ENCODE results near the gene TBC1D22A. TPM values are rescaled to one million over a fixed set of nuclear protein-coding genes. Genes with fewer than 3 reads are reported as not detected.

The TBC1D22A gene
- total and polyA plus RNA-seq, 9 of the 15 experiments (the other 6 are each of a cell fraction or from before 2014, with no cell fraction given), result 0.20 to 11.5 (median 5.2) TPM

DNA sequence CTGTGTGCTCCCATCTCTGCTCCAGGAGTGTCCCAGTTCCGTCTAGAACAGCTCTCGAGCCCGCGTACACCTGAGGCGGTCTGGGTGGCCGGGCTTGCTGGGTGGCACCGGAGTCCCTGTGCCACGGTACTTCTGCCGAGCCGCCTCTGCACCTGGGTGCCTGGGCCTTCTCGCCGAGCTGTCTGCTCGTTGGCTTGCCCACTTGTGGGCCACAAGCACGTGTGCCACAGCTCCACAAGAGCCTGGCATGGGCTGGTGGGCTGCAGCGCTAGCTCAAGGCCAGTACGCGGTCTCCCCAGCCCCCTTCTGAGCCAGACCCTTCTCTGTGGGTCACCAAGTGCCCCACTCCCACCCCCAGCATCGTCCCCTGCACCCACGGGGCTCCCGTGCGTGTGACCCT, 388.0 kb downstream of the TBC1D22A start:
- H3K36me3 ChIP-seq (ENCODE audit: control insufficient read depth, insufficient read depth, low read length), result no peaks in the 10 kb centered on the region
- no TSS peak for BruUV-seq (replicated peaks)
- H3K27ac ChIP-seq (ENCODE audit: extremely low read depth, low read depth, low read length), result no peak overlapping the region
- ChIA-PET CTCF (ENCODE audit: low intra/inter-chr PET ratio) (no interaction called here), POLR2A (interaction anchor here (0.6 to 1.2 kb wide), 2 partner anchors 12 to 323 kb away, joined by 3 to 4 read pairs; no protein-coding TSS in a partner anchor)
- peaks cover 6% of the 10 kb centered on the region; the same call in 1 of the 2 replicates for H4K20me1 ChIP-seq (replicated peaks; ENCODE audit: control insufficient read depth, insufficient read depth, low read length)
- peaks cover 0 to 13% of the 10 kb centered on the region in 2 experiments; a peak in 2 of 5 replicates for H3K4me1 ChIP-seq (replicated peaks in 1 of 2; ENCODE audit: control insufficient read depth in 2 of 2, insufficient read depth in 2 of 2, low read length in 2 of 2)
- no peak overlapping the region for H3K9ac ChIP-seq (ENCODE audit: insufficient read depth in 1 of 2, low read depth in 2 of 2, low read length in 2 of 2)
- H2AFZ ChIP-seq (ENCODE audit: low read depth, low read length), result no peak overlapping the region
- no peak for DNase-seq (ENCODE audit: extremely low read depth in 1 of 4, low spot score in 3 of 4)
- no peak for ATAC-seq
- in situ Hi-C loops (cut with MboI), result no loop called here
- no peaks in the 10 kb centered on the region for H3K9me3 ChIP-seq (replicated peaks; ENCODE audit: control insufficient read depth, insufficient read depth, low read depth, low read length)
- no peak for FAIRE-seq
- no peaks in the 10 kb centered on the region for H3K27me3 ChIP-seq (ENCODE audit: control insufficient read depth in 2 of 2, insufficient read depth in 2 of 2, low read length in 2 of 2)
- intact Hi-C loops (cut with micrococcal nuclease), result no loop called here
- H3K4me3 ChIP-seq, result no peak overlapping the region
- no peaks in the 10 kb centered on the region for H3K9me1 ChIP-seq (ENCODE audit: control insufficient read depth, insufficient read depth, low read length)
- H3K79me2 ChIP-seq (ENCODE audit: control insufficient read depth, insufficient read depth, low read length), result no peaks in the 10 kb centered on the region
- no peak overlapping the region for H3K4me2 ChIP-seq (ENCODE audit: insufficient read depth, low read length)
- WGBS (ENCODE audit: insufficient coverage, low coverage, missing lambda C conversion rate), result 69% methylated on average over 7 of the region's 21 CpGs
- TF ChIP-seq, protein P1, sequence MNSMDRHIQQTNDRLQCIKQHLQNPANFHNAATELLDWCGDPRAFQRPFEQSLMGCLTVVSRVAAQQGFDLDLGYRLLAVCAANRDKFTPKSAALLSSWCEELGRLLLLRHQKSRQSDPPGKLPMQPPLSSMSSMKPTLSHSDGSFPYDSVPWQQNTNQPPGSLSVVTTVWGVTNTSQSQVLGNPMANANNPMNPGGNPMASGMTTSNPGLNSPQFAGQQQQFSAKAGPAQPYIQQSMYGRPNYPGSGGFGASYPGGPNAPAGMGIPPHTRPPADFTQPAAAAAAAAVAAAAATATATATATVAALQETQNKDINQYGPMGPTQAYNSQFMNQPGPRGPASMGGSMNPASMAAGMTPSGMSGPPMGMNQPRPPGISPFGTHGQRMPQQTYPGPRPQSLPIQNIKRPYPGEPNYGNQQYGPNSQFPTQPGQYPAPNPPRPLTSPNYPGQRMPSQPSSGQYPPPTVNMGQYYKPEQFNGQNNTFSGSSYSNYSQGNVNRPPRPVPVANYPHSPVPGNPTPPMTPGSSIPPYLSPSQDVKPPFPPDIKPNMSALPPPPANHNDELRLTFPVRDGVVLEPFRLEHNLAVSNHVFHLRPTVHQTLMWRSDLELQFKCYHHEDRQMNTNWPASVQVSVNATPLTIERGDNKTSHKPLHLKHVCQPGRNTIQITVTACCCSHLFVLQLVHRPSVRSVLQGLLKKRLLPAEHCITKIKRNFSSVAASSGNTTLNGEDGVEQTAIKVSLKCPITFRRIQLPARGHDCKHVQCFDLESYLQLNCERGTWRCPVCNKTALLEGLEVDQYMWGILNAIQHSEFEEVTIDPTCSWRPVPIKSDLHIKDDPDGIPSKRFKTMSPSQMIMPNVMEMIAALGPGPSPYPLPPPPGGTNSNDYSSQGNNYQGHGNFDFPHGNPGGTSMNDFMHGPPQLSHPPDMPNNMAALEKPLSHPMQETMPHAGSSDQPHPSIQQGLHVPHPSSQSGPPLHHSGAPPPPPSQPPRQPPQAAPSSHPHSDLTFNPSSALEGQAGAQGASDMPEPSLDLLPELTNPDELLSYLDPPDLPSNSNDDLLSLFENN (IDR thresholded peaks at IDR 0.05; ENCODE audit: low read depth in 2 of 2, low read length in 2 of 2), result no peak
- TF ChIP-seq, protein P2, sequence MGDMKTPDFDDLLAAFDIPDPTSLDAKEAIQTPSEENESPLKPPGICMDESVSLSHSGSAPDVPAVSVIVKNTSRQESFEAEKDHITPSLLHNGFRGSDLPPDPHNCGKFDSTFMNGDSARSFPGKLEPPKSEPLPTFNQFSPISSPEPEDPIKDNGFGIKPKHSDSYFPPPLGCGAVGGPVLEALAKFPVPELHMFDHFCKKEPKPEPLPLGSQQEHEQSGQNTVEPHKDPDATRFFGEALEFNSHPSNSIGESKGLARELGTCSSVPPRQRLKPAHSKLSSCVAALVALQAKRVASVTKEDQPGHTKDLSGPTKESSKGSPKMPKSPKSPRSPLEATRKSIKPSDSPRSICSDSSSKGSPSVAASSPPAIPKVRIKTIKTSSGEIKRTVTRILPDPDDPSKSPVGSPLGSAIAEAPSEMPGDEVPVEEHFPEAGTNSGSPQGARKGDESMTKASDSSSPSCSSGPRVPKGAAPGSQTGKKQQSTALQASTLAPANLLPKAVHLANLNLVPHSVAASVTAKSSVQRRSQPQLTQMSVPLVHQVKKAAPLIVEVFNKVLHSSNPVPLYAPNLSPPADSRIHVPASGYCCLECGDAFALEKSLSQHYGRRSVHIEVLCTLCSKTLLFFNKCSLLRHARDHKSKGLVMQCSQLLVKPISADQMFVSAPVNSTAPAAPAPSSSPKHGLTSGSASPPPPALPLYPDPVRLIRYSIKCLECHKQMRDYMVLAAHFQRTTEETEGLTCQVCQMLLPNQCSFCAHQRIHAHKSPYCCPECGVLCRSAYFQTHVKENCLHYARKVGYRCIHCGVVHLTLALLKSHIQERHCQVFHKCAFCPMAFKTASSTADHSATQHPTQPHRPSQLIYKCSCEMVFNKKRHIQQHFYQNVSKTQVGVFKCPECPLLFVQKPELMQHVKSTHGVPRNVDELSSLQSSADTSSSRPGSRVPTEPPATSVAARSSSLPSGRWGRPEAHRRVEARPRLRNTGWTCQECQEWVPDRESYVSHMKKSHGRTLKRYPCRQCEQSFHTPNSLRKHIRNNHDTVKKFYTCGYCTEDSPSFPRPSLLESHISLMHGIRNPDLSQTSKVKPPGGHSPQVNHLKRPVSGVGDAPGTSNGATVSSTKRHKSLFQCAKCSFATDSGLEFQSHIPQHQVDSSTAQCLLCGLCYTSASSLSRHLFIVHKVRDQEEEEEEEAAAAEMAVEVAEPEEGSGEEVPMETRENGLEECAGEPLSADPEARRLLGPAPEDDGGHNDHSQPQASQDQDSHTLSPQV (IDR thresholded peaks at IDR 0.05), result no peak
- TF ChIP-seq, protein P3, sequence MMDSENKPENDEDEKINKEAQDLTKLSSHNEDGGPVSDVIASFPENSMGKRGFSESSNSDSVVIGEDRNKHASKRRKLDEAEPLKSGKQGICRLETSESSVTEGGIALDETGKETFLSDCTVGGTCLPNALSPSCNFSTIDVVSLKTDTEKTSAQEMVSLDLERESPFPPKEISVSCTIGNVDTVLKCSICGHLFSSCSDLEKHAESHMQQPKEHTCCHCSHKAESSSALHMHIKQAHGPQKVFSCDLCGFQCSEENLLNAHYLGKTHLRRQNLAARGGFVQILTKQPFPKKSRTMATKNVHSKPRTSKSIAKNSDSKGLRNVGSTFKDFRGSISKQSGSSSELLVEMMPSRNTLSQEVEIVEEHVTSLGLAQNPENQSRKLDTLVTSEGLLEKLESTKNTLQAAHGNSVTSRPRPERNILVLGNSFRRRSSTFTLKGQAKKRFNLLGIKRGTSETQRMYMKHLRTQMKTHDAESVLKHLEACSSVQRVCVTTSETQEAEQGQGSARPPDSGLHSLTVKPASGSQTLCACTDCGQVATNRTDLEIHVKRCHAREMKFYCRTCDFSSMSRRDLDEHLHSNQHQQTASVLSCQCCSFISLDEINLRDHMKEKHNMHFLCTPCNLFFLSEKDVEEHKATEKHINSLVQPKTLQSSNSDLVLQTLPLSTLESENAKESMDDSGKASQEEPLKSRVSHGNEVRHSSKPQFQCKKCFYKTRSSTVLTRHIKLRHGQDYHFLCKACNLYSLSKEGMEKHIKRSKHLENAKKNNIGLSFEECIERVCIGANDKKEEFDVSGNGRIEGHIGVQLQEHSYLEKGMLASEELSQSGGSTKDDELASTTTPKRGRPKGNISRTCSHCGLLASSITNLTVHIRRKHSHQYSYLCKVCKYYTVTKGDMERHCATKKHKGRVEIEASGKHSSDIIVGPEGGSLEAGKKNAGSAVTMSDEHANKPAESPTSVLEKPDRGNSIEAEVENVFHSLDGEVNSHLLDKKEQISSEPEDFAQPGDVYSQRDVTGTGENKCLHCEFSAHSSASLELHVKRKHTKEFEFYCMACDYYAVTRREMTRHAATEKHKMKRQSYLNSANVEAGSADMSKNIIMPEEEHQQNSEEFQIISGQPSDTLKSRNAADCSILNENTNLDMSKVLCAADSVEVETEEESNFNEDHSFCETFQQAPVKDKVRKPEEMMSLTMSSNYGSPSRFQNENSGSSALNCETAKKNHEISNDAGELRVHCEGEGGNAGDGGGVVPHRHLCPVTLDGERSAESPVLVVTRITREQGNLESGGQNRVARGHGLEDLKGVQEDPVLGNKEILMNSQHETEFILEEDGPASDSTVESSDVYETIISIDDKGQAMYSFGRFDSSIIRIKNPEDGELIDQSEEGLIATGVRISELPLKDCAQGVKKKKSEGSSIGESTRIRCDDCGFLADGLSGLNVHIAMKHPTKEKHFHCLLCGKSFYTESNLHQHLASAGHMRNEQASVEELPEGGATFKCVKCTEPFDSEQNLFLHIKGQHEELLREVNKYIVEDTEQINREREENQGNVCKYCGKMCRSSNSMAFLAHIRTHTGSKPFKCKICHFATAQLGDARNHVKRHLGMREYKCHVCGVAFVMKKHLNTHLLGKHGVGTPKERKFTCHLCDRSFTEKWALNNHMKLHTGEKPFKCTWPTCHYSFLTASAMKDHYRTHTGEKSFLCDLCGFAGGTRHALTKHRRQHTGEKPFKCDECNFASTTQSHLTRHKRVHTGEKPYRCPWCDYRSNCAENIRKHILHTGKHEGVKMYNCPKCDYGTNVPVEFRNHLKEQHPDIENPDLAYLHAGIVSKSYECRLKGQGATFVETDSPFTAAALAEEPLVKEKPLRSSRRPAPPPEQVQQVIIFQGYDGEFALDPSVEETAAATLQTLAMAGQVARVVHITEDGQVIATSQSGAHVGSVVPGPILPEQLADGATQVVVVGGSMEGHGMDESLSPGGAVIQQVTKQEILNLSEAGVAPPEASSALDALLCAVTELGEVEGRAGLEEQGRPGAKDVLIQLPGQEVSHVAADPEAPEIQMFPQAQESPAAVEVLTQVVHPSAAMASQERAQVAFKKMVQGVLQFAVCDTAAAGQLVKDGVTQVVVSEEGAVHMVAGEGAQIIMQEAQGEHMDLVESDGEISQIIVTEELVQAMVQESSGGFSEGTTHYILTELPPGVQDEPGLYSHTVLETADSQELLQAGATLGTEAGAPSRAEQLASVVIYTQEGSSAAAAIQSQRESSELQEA (IDR thresholded peaks at IDR 0.05; ENCODE audit: low read depth), result no peak
- TF ChIP-seq PHF8 (IDR thresholded peaks at IDR 0.05; ENCODE audit: borderline replicate concordance, low read length), result no peak
- no peak for TF ChIP-seq TGIF2 (CRISPR knock-in tag; IDR thresholded peaks at IDR 0.05)
- no peak for TF ChIP-seq CBFB (CRISPR knock-in tag; IDR thresholded peaks at IDR 0.05)

Measured in K562 (cell line).